HG03571 (cell line): ENCODE measurements around the gene MOGAT3.

Source experiments
- ATAC-seq: cut with Tn5 transposase; IDR thresholded peaks from one replicate; pipeline ENCODE4 v1.9.1; 2021; ENCODE audit not compliant: unreplicated experiment

MOGAT3 gene, protein sequence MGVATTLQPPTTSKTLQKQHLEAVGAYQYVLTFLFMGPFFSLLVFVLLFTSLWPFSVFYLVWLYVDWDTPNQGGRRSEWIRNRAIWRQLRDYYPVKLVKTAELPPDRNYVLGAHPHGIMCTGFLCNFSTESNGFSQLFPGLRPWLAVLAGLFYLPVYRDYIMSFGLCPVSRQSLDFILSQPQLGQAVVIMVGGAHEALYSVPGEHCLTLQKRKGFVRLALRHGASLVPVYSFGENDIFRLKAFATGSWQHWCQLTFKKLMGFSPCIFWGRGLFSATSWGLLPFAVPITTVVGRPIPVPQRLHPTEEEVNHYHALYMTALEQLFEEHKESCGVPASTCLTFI

DNA sequence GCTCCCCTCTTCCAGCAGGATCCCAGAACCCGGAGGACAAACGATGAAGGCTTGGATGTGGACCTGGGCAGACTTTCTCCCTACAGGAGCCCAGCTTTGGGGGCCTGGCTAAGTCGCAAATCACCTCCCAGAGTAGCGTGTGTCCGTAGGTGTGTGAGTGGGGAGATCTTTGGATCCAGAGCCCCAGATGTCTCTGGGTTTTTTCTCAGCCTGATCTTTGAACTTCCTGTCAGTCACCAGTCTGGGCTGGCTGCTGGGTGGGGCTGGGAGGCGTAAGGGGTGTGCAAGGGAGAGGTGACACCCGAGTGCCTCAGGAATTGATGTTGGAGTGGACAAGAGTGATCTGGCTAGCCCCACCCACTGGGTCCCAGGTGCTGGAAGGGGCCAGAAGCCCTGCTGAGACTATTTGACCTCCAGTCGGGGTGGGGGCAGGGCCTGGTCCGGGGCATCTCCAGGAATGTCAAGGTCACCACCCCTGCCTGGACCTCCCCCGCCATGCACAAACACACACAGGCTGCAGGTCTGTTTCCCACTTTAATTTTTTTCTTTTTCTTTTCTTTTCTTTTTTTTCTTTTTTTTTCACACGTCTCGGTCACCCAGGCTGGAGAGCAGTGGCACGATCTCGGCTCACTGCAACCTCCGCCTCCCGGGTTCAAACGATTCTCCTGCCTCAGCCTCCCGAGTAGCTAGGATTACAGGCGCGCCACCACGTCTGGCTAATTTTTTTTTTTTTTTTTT is at the start of gene MOGAT3:
TSS of gene MOGAT3 (minus strand) at position 175 of the 738 bp plus-strand sequence. CDS start 182 bp downstream, outside the sequence.
- no peak for ATAC-seq

- ATAC-seq: no peak
These were observed 49.5 kb upstream of the MOGAT3 start for GRCh38 chr7:101250324-101250723.

GRCh38 chr7:101248276-101248675 is 47.4 kb upstream of the MOGAT3 start:
- no peak for ATAC-seq

DNA sequence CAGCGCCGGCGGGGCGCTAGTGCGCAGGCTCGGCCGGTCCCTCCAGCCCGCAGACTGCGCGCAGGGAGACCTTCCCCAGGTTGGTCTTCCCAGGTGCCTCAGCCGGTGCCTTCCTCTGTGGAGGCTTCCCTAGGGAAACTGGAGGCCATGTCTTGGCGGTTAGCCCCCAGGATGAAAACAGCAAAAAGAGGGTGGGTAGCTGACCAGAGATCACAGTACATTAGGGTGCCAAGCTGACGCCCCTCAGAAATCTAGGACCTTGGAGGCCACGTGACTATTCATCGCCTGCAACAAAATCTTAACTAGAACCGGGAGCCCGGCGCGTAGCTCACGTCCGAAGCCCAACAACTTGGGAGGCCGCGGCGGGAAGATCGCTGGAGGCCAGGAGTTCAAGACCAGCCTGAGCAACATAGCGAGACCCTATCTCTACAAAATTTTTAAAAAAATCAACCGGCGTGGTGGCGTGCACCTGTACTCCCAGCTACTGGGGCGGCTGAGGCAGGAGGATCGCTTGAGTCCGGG is 44.4 kb upstream of the MOGAT3 start:
- no peak for ATAC-seq

GRCh38 chr7:101244375-101245146 is 43.7 kb upstream of the MOGAT3 start, which contains the start of gene FIS1:
FIS1 (minus strand) TSS chr7:101245081; CDS start chr7:101245004, 77 bp downstream.
- peak; percentile 88 for ATAC-seq

- ATAC-seq: no peak
These were observed 43.0 kb upstream of the MOGAT3 start for GRCh38 chr7:101243646-101244374.

DNA sequence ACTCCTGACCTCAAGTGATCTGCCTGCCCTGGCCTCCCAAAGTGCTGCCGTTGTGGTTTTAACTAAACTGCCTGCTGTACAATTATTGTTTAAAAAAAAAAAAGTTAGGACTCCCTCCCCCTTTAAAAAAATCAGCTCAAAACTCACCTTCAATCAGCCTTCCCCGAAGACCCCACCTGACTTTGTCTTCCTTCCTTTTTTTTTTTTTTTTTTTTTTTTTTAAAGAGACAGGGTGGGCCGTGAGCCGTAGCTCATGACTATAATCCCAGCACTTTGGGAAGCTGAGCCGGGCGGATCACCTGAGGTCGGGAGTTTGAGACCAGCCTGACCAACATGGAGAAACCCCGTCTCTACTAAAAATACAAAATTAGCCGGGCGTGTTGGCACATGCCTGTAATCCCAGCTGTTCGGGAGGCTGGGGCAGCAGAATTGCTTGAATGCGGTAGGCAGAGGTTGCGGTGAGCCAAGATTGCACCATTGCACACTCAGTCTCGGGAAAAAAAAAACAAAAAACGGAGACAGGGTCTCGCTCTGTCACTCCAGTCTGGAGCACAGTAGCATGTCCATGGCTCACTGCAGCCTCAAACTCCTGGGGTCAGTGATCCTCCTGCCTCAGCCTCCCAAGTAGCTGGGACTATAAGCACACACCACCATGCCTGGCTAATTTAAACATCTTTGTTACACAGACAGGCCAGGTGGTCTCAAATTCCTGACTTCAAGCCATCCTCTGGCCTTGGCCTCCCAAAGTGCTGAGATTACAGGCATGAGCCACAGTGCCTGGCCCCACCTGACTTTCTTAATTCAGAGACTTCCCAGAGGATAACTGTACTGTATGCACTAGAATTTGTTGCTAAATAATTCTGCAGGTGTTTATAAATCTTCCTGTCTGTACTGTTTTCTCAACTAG is 40.9 kb upstream of the MOGAT3 start:
- no peak for ATAC-seq

DNA sequence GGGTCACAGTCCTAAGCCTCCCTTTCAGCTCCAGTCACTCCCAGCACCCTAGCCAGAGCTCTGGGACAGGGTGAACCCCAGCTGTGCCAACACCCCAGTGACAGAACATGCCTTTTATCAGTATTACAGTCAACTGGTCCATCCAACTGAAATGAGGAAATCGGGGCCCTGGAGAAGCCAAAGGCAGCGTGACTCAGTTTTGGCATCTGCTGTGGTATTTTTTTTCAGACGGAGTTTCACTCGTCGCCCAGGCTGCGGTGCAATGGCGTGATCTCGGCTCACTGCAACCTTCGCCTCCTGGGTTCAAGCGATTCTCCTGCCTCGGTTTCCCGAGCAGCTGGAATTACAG is 40.2 kb upstream of the MOGAT3 start:
- no peak for ATAC-seq

DNA sequence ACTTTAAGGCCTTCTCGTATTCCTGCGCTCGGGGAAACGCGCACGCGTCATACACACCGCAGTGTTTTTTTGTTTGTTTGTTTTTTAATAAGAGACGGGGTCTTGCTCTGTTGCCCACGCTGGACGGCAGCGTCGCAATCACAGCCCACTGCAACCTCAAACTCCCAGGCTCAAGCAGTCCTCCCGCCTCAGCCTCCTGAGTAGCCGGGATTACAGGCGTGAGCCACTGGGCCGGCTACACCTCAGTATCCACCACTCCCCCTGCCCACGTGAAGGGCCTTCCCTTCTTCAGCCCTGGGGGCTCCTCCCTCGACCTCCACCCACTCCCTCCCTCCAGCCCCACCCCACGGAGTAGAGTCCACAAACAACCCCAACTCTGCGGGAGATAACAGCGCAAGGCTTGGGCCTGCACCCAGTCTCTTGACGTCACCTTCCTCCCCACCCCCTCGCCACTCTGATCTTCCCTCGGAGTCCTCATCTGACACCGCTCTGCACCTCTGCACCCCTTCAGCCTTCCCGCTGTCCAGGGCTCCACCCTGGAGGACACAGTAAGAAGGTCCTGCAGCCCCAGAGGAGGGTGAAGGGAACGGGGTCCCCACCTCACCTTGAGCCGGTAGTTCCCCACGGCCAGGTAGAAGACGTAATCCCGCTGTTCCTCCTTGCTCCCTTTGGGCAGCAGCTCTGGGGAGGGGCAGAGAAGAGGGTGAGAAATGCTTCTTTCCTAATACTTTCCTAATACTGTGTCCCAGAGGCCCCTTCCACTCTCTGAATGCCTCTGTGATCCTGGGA is 39.6 kb upstream of the MOGAT3 start:
- no peak for ATAC-seq

- ATAC-seq: no peak
These were observed 39.0 kb upstream of the MOGAT3 start for GRCh38 chr7:101239951-101240220.

DNA sequence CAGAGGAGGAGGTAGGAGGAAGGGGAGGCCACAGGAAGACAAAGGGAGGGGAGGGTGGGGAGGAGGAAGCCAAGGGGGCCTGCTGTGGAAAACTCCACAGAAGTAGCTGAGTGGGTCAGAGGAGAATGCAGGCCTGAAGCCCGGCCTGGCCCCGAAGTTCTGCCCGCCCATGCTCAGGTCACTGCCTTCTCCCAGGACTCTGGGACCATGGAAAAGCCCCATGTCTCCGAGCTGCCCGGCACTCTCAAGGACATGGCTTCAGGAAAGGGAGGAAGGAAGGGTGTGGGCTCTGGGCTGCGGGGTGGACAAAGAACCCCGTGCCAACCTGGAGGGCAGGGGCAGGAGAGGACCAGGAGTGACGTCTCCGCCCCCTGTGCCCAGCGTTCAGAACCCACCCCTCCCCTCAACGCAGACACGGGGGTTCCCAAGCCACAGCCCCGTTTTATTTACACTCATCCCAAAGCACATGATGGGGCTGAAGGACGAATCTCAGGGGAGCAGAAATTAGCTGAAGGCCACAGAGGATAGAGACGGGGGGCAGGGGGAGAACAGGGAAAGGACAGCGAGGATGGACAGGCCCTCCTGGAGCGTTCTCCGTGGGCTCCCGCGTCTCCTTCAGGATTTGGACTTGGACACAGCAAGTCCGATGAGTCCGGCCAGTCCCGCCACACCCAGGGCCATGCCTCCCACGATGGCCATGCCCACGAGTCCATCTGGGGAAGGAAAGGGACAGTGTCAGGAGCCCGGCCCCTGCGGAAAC is 38.5 kb upstream of the MOGAT3 start:
- ATAC-seq: no peak

GRCh38 chr7:101238226-101239182 is 37.7 kb upstream of the MOGAT3 start:
- no peak for ATAC-seq

DNA sequence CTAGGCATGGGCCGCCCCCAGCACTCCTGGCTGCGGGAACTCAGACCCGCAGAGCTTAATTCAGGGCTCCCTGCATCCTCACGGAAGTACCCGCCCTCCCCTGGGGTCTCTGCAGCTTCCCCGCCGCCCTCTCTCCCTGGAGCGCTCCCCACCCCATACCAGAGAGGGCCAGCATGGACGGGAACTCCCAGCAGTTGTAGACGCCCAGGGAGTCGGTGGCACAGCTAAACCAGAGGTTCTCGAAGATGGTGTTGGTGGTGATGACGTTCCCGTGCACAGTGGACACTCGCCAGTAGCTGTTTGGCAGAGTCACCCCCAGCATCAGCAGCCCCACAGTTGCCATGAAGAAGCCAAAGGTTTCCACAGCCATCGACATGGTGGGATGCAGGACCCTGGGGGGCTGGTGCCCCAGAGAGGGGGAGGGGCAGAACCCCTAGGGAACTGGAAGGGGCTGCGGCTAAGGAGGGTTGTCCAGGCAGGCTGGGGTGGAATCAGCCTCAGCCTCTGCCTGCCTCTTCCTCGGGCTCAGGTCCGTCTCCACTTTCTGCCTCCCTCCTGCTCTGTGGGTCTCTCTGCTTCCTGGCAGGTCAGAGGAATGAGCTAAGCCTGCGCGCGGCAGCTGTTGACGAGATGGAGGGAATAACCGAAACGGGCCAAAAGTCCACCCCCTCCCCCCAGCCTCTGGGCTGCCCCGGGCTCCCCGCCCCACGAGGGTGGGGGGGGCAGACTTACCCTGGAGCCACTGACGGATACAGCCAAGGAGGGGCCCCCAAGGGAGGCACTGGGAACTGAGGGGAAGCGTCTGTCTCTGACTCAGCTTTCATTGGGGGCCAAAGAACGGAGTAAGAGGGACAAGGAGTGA is 36.6 kb upstream of the MOGAT3 start, which contains the start of gene CLDN15:
TSS of gene CLDN15 (minus strand) at position 597 of the 862 bp plus-strand sequence. CDS start at position 376, 221 bp downstream.
- no peak for ATAC-seq

DNA sequence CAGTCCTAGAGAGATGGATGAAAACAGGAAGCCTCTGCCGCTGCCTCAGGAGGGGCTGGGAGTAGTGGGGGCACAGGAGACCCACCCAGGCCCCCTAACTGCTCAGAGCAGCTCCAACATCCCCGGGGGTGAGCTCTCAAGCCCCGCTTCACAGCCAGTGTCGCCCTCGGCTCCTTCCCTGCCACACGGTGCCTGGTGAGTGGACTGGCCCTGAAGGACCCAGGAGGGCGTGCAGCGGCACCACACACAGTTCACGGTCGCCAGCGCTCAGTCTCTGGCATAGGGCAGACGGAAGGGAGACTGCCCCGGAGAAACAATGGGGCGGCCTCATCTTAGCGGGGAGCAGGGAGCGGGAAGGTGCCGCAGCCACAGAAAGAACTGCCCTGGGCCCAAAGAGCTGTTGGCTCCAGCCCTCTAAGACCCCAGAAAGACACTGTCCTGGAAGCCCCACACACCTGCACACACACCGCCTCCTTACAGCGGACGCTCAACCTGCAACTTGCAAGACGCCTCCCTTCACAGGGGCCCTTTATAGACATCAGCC is 35.5 kb upstream of the MOGAT3 start:
- ATAC-seq: no peak

- no peak for ATAC-seq
These were observed 34.7 kb upstream of the MOGAT3 start for GRCh38 chr7:101235522-101235921.

GRCh38 chr7:101235050-101235449 is 34.2 kb upstream of the MOGAT3 start:
- ATAC-seq: no peak
